Mononuclear cell (primary cell): ENCODE measurements around the gene CBFA2T2. TPM values are rescaled to one million over a fixed set of nuclear protein-coding genes. Genes with fewer than 3 reads are reported as not detected.
"Not testable (repeated sequence)": the region's sequence is repeated elsewhere in the genome, so short reads cannot be mapped to it uniquely, and the experiment has no call there.

ENCODE experiments used
- H3K27me3 ChIP-seq: 2 replicates; pipeline ENCODE4 v1.6.0; 2011; ENCODE audit warnings: low read length, control low read depth; ENCODE audit not compliant: insufficient read depth
- H3K4me1 ChIP-seq: 2 replicates; pipeline ENCODE4 v1.5.1; 2011; ENCODE audit warnings: mild to moderate bottlenecking, low read length, control low read depth; ENCODE audit not compliant: insufficient read depth
- H3K4me3 ChIP-seq: 2 replicates; pipeline ENCODE4 v1.5.1; 2011; ENCODE audit warnings: mild to moderate bottlenecking, low read length, moderate library complexity
- H3K9me3 ChIP-seq: 2 replicates; pipeline ENCODE4 v1.5.1; 2011; ENCODE audit warnings: low read depth, mild to moderate bottlenecking, control low read depth, low read length
- total RNA-seq: library from RNA; depleted of rRNA; stranded (reverse); fragments of >200 nt; gene quantifications from one replicate; pipeline ENCODE4 v1.2.3, GENCODE V29; 2012

The CBFA2T2 gene
- total RNA-seq, 1 donor: 8.9 TPM

GRCh38 chr20:33463332-33464101, 26.4 kb upstream of the CBFA2T2 start:
- Histone ChIP-seq H3K9me3 (no peaks in the 10 kb centered on the region), H3K27me3 (no peaks in the 10 kb centered on the region), H3K4me1 (peaks cover 12% of the 10 kb centered on the region), H3K4me3 (no peak overlapping the region)

GRCh38 chr20:33464759-33465158, 25.1 kb upstream of the CBFA2T2 start:
- H3K27me3 ChIP-seq, H3K9me3 ChIP-seq, H3K4me3 ChIP-seq: not testable (repeated sequence)
- H3K4me1 ChIP-seq: peaks cover 12% of the 10 kb centered on the region

DNA sequence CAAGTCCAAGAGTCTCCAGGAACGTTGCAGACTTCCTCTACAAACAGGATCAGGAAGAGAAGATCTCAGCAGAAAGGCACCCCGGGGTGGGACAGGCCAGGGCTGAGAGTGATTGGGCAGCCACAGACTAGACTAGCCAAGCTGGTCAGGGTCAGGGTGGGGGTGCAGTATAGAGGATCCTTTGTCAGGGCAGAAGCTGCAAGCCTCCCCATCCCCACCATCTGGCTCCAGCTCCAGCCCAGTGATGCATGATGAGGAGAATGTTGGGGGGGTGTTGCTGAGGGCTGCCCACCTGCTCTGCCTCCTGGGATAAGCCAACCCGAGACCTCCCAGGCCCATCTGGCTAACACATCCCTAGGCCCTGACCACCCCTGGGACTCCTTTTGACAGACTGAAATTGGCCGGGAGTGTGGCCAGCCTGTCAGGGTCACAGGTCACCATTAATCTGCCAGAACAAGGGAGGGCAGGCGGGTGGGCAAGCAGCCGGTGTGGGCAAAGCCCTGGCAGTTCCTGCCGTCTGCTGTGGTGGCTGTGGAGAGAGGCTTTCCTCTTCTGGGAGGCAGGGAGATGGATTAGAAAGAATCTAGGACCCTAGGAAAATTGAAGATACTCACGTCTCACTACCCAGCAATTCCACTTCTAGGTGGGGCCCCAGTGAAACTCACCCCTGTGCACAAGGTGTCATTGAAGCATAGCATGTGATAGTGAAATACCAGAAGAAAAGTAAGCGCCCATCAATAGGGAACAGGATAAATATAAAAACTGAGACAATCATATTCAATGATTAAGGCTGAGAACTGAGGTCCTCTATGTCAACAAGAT, 24.2 kb upstream of the CBFA2T2 start:
- H3K27me3 ChIP-seq: no peaks in the 10 kb centered on the region
- H3K4me1 ChIP-seq: peaks cover 12% of the 10 kb centered on the region
- H3K4me3 ChIP-seq: no peak overlapping the region
- H3K9me3 ChIP-seq: no peaks in the 10 kb centered on the region

DNA sequence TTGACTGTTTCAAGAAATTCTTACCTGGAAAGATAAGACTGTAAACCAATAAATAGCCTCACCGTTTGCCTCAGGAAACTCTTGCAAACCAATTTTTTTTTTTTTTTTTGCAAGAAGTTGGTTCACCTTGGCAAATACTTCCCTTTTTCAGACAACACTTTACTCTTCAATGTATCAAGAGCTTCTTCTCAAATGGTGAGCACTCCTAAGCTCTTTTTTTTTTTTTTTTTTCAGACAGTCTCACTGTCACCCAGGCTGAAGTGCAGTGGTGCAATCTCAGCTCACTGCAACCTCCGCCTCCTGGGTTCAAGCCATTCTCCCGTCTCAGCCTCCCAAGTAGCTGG, 23.6 kb upstream of the CBFA2T2 start:
- H3K4me3 ChIP-seq: no peak overlapping the region
- peaks cover 12% of the 10 kb centered on the region for H3K4me1 ChIP-seq
- no peaks in the 10 kb centered on the region for H3K27me3 ChIP-seq
- no peaks in the 10 kb centered on the region for H3K9me3 ChIP-seq

- Histone ChIP-seq H3K27me3 (no peaks in the 10 kb centered on the region), H3K4me1 (peaks cover 6% of the 10 kb centered on the region), H3K4me3 (no peak overlapping the region), H3K9me3 (no peaks in the 10 kb centered on the region)
Measured at GRCh38 chr20:33470457-33470856, 19.4 kb upstream of the CBFA2T2 start.

DNA sequence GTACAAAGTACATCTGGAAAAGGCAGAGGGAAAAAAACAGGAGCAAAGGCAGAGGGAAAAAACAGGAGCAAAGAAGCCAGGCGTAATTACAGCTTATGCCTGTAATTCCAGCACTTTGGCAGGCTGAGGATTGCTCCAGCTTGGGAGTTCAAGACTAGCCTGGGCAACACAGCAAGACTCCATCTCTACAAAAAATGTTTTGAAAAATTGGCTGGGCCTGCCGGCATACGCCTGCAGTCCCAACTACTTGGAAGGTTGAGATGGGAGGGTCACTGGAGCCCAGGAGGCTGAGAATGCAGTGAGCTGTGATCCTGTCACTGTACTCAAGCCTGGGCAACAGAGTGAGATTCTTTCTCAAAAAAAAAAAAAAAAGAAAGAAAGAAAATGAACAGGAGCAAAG, 19.0 kb upstream of the CBFA2T2 start:
- Histone ChIP-seq H3K4me3 (no peak overlapping the region), H3K9me3 (no peaks in the 10 kb centered on the region), H3K27me3 (no peaks in the 10 kb centered on the region), H3K4me1 (peaks cover 2% of the 10 kb centered on the region)

DNA sequence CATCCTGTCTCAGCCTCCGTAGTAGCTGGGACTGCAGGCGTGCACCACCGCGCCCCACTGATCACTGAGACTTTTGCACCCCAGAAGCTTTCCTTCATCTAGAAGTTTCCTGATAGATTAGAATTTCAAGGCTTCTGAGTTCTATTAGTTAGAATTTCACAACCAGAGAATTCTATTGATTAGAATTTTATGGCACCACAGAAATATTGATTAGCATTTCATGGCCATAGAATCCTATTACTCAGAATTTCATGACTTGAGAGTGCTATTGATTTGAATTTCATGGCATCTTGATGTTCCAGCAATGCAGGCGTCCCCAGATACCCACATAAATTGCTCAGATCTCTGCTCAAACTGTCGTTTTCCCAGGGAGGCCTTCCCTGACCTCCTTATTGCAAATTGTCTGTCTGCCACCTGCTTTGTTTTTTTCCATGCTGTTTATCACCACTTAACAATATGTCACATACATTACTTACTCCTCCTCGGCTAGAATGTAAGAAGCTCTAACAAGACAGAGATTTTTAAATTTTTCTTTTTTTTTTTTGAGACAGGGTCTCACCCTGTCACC, 16.9 kb upstream of the CBFA2T2 start:
- Histone ChIP-seq H3K4me1 (peaks cover 6% of the 10 kb centered on the region), H3K4me3 (no peak overlapping the region), H3K9me3 (no peaks in the 10 kb centered on the region), H3K27me3 (no peaks in the 10 kb centered on the region)

DNA sequence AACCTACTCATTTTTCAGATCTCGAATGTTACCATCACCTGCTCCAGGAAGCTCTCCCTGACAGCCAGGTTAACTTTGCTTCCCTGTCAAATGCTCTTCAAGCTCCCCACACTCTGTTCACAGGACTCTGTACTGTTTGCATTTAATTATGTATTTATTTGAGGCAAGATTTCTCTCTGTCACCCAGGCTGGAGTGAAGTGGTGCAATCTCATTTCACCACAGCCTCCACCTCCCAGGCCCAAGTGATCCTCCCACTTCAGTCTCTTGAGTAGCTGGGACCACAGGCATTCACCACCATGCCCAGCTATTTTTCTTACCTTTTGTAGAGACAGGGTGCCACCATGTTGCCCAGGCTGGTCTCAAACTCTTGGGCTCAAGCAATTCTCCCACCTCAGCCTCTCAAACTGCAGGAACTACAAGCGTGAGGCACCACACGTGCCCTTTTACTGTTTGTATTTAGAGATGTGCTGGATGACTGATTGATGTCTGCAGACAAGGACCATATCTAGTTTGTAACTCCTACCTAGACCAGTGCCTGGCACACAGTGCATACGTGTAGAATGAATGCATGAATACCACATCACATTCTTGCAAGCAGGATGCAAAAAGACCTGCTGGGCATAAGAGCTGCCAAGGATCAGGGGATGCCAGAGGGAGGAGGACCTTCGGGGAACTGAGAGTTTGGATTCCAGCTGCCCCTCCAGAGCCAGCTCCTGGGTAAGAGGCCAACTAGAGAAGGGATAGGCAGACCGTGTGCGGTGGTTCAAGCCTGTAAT, 15.6 kb upstream of the CBFA2T2 start:
- Histone ChIP-seq H3K4me3 (no peak overlapping the region), H3K27me3 (no peaks in the 10 kb centered on the region), H3K4me1 (peaks cover 6% of the 10 kb centered on the region), H3K9me3 (no peaks in the 10 kb centered on the region)

DNA sequence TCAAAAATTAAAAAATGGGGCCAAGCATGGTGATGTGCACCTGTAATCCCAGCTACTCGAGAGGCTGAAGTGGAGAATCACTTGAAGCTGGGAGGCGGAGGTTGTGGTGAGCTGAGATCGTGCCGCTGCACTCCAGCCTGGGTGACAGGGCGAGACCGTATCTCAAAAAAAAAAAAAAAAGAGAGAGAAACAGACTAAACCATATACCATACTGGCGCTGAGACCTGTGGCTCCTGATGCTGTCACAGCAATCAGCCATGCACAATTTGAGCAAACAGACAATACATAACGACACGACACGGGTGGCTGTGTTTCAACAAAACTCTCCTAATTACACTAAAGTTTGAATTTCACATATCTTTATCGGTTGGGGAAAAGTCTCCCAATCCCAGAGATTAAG, 14.9 kb upstream of the CBFA2T2 start:
- Histone ChIP-seq H3K9me3 (no peaks in the 10 kb centered on the region), H3K4me1 (peaks cover 6% of the 10 kb centered on the region), H3K4me3 (no peak overlapping the region), H3K27me3 (no peaks in the 10 kb centered on the region)

GRCh38 chr20:33475381-33476152, 14.3 kb upstream of the CBFA2T2 start:
- H3K4me3 ChIP-seq: no peak overlapping the region
- H3K9me3 ChIP-seq: no peaks in the 10 kb centered on the region
- no peaks in the 10 kb centered on the region for H3K27me3 ChIP-seq
- H3K4me1 ChIP-seq: peaks cover 6% of the 10 kb centered on the region

DNA sequence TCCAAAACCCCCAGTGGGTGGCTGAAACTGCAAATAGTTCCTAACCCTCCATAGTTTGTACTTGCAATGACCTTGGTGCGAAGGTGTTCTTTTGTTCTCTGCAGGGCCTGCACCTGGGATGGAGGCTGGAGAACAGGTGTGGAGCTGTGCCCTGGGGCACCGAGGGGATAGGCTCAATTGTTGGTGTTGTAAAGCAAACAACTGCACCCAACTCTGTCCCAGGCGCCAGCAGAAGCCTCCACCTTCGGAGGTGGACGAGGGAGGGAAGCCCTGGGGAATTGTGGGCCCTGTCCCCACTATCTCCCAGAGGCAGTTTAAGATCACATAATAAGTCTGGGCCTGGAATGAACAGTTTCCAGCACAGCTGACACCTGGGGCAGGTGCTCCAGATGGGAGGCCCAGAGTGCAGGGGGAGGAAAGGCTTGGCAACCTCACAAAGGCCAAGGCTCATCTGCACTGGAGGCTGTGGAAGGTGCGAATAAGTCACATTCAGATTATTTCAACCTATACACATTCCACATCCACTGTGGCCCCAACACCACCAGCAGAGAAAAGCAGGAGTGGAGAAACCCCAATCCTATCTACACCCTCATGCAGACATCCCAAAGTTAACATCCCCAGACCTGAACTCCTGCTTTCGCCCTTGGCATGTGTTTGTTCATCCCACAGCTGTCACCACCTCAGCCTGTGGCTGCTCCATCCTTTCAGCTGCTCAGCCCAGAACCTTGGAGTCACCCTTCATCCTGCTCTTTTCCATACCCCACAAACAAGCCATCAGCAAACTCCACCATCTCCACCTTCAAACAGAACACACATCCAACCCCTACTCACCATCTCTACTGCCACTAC, 12.3 kb upstream of the CBFA2T2 start:
- H3K4me3 ChIP-seq: no peak overlapping the region
- no peaks in the 10 kb centered on the region for H3K9me3 ChIP-seq
- H3K4me1 ChIP-seq: peaks cover 6% of the 10 kb centered on the region
- no peaks in the 10 kb centered on the region for H3K27me3 ChIP-seq

DNA sequence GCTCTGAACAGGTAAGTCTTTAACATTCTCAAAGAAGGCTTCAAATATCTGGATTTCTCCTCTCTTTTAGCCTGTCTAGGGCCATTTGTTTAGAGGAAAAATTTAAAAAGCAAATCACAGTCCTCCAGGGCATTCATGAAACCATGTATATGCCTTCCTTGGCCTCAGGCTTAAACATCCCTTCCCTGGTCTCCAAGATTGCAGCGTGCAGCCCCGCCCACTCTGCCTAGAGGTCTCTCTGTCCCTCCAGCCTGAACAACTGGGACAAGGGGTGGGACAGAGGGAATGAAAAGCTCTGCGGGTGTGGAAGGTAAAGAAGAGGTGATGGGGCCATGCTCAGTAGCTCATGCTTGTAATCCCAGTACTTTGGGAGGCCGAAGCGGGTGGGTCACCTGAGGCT, 9.8 kb upstream of the CBFA2T2 start:
- no peak overlapping the region for H3K4me3 ChIP-seq
- H3K27me3 ChIP-seq: no peaks in the 10 kb centered on the region
- peaks cover 6% of the 10 kb centered on the region for H3K4me1 ChIP-seq
- H3K9me3 ChIP-seq: no peaks in the 10 kb centered on the region

DNA sequence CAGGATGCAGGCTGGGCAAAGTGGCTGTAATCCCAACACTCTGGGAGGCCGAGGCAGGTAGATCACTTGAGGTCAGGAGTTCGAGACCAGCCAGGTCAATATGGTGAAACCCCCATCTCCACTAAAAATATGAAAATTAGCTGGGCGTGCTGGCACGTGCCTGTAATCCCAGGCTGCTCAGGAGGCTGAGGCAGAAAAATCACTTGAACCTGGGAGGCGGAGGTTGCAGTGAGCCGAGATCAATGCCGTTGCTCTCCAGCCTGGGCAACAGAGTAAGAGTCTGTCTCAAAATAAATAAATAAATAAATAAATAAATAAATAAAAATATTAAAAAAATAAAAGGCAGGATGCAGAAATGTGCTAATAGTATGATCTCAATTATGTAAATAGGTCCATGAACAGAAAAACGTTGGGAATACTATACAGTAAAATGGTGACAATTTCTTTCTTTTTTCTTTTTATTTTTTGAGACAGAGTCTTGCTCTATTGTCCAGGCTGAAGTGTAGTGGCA, 8.4 kb upstream of the CBFA2T2 start:
- Histone ChIP-seq H3K4me1 (no peaks in the 10 kb centered on the region), H3K27me3 (no peaks in the 10 kb centered on the region), H3K9me3 (no peaks in the 10 kb centered on the region), H3K4me3 (no peak overlapping the region)
